Neural progenitor cell (in vitro differentiated cells): ENCODE data around the gene HTR7. TPM values are rescaled to one million over a fixed set of nuclear protein-coding genes. Genes with fewer than 3 reads are reported as not detected.
A peak's percentile ranks its signal among the peaks of the same experiment; 100 is the strongest.

Experiments used
- DNase-seq: peaks from one replicate; pipeline ENCODE4 v3.0.0-alpha.2; 2016; ENCODE audit warnings: low spot score
- H2AFZ ChIP-seq: fragments of 200-600 bp; sonication (generic); replicated peaks from 2 replicates; pipeline ENCODE4 v1.6.1; 2016; ENCODE audit warnings: antibody characterized with exemption
- H3F3A ChIP-seq: fragments of 200-600 bp; sonication (generic); 2 replicates; pipeline ENCODE4 v1.6.1; 2016; ENCODE audit warnings: antibody characterized with exemption, low read depth
- H3K27ac ChIP-seq: fragments of 200-600 bp; sonication (generic); 2 replicates; pipeline ENCODE4 v1.5.1; 2016; ENCODE audit warnings: mild to moderate bottlenecking
- H3K27me3 ChIP-seq: fragments of 200-600 bp; sonication (generic); 2 replicates; pipeline ENCODE4 v1.6.1; 2016; ENCODE audit warnings: mild to moderate bottlenecking, moderate library complexity
- H3K36me3 ChIP-seq: fragments of 200-600 bp; sonication (generic); 2 replicates; pipeline ENCODE4 v1.5.1; 2016
- H3K4me1 ChIP-seq: fragments of 200-600 bp; sonication (generic); 2 replicates; pipeline ENCODE4 v1.6.1; 2016; ENCODE audit warnings: mixed run types
- H3K4me2 ChIP-seq: fragments of 200-600 bp; sonication (generic); 2 replicates; pipeline ENCODE4 v1.6.1; 2016
- H3K4me3 ChIP-seq: fragments of 200-600 bp; sonication (generic); 2 replicates; pipeline ENCODE4 v1.5.1; 2016
- H3K79me2 ChIP-seq: fragments of 200-600 bp; sonication (generic); 2 replicates; pipeline ENCODE4 v1.6.1; 2016; ENCODE audit warnings: low read depth
- H3K9ac ChIP-seq: fragments of 200-600 bp; sonication (generic); 2 replicates; pipeline ENCODE4 v1.6.1; 2016
- H3K9me3 ChIP-seq: fragments of 200-600 bp; sonication (generic); 2 replicates; pipeline ENCODE4 v1.5.1; 2016; ENCODE audit warnings: low read depth
- H4K20me1 ChIP-seq: fragments of 200-600 bp; sonication (generic); 2 replicates; pipeline ENCODE4 v1.6.1; 2016; ENCODE audit warnings: low read depth
- H3K27ac Mint-ChIP-seq: 3 replicates; pipeline ENCODE4 v1.8.0; 2021; ENCODE audit warnings: mixed read lengths
- H3K27me3 Mint-ChIP-seq: 2 replicates; pipeline ENCODE4 v1.8.0; 2022; ENCODE audit warnings: low read depth, mild to moderate bottlenecking, inconsistent platforms, moderate library complexity, mixed read lengths; ENCODE audit not compliant: insufficient read depth
- H3K36me3 Mint-ChIP-seq: 3 replicates; pipeline ENCODE4 v1.8.0; 2021; ENCODE audit warnings: mixed read lengths
- H3K4me1 Mint-ChIP-seq: 3 replicates; pipeline ENCODE4 v1.8.0; 2021; ENCODE audit warnings: mixed read lengths
- H3K4me3 Mint-ChIP-seq: 3 replicates; pipeline ENCODE4 v1.8.0; 2021; ENCODE audit warnings: mild to moderate bottlenecking, moderate library complexity, mixed read lengths
- H3K9me3 Mint-ChIP-seq: 3 replicates; pipeline ENCODE4 v1.8.0; 2020; ENCODE audit warnings: mixed read lengths
- CTCF ChIP-seq: fragments of 200-600 bp; sonication (generic); IDR thresholded peaks from 2 replicates; pipeline ENCODE4 v1.5.1; 2017; ENCODE audit warnings: antibody characterized with exemption, mild to moderate bottlenecking
- EZH2 ChIP-seq: fragments of 200-600 bp; sonication (generic); IDR thresholded peaks from 2 replicates; pipeline ENCODE4 v1.6.1; 2017; ENCODE audit warnings: antibody characterized with exemption, mild to moderate bottlenecking, moderate library complexity
- EZH2phosphoT487 ChIP-seq: fragments of 200-600 bp; sonication (generic); IDR thresholded peaks from 2 replicates; pipeline ENCODE4 v1.6.1; 2017; ENCODE audit warnings: antibody characterized with exemption
- total RNA-seq: library from RNA; depleted of rRNA; stranded (reverse); fragments of >200 nt; gene quantifications from 2 replicates; pipeline ENCODE4 v1.2.3, GENCODE V29; 2015; ENCODE audit warnings: low replicate concordance

Gene HTR7
- total RNA-seq, 1 donor from 2014 or later = not detected

DNA sequence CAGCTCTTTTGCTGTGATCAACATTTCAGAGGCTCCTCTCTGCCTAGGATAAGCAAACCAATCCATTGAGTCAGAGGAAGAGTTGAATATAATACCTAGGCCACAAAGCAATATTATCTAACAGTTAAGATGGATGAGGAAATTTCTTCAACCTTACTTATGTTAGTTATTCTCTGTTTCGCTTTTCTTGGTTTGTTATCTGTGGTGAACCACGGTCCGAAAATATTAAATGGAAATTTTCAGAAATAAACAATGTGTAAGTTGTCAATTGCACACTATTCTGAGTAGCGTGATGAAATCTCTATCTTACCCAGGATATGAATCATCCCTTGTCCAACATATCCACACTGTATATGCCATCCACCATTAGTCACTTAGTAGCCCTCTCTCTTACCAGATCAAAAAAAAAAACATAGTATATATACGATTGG lies 1.5 kb upstream of the HTR7 start:
- H3K27me3 Mint-ChIP-seq = peaks cover 23% of the 10 kb centered on the region
- Histone ChIP-seq H2AFZ (no peak overlapping the region), H3K4me3 (no peak overlapping the region), H4K20me1 (no peaks in the 10 kb centered on the region), H3K4me2 (no peak overlapping the region), H3K9me3 (no peaks in the 10 kb centered on the region), H3K9ac (no peak overlapping the region), H3K36me3 (no peaks in the 10 kb centered on the region), H3K4me1 (no peaks in the 10 kb centered on the region), H3K79me2 (no peaks in the 10 kb centered on the region), H3K27me3 (peaks cover 57% of the 10 kb centered on the region), H3K27ac (no peak overlapping the region), H3F3A (peaks cover 11% of the 10 kb centered on the region)
- no peak overlapping the region for H3K27ac Mint-ChIP-seq
- TF ChIP-seq CTCF (no peak), EZH2 (no peak)
- DNase-seq = no peak
- no peaks in the 10 kb centered on the region for H3K36me3 Mint-ChIP-seq
- H3K9me3 Mint-ChIP-seq = no peaks in the 10 kb centered on the region
- H3K4me1 Mint-ChIP-seq = peaks cover 7% of the 10 kb centered on the region
- peak overlapping the region; percentile 90 for H3K4me3 Mint-ChIP-seq

- no peaks in the 10 kb centered on the region for H3K9me3 Mint-ChIP-seq
These were observed 676 bp upstream of the HTR7 start for GRCh38 chr10:90858461-90858968.

GRCh38 chr10:90856964-90857634 lies 740 bp downstream of the HTR7 start:
- H3K36me3 Mint-ChIP-seq = no peaks in the 10 kb centered on the region
- no peaks in the 10 kb centered on the region for H4K20me1 ChIP-seq
- no peaks in the 10 kb centered on the region for H3K79me2 ChIP-seq
- DNase-seq = peak; percentile 32
- peak overlapping the region; percentile 84 for H3K4me3 ChIP-seq
- peak overlapping the region; percentile 93 for H3K4me2 ChIP-seq
- peaks cover 2% of the 10 kb centered on the region for H3K9me3 Mint-ChIP-seq
- H3K4me1 Mint-ChIP-seq = peaks cover 7% of the 10 kb centered on the region
- TF ChIP-seq EZH2 = peak; percentile 88
- no peak for TF ChIP-seq CTCF
- peak; percentile 66 for TF ChIP-seq EZH2phosphoT487
- no peaks in the 10 kb centered on the region for H3K9me3 ChIP-seq
- peaks cover 11% of the 10 kb centered on the region for H3F3A ChIP-seq
- H3K27me3 ChIP-seq = peaks cover 57% of the 10 kb centered on the region
- H3K4me1 ChIP-seq = no peaks in the 10 kb centered on the region
- no peak overlapping the region for H3K27ac ChIP-seq
- H3K4me3 Mint-ChIP-seq = peak overlapping the region; percentile 93
- H3K27me3 Mint-ChIP-seq = peaks cover 25% of the 10 kb centered on the region
- peak overlapping the region; percentile 91 for H2AFZ ChIP-seq
- H3K27ac Mint-ChIP-seq = no peak overlapping the region
- no peaks in the 10 kb centered on the region for H3K36me3 ChIP-seq
- no peak overlapping the region for H3K9ac ChIP-seq

More at GRCh38 chr10:90858461-90858968, 676 bp upstream of the HTR7 start:
- H3K27me3 Mint-ChIP-seq = peaks cover 25% of the 10 kb centered on the region
- Histone ChIP-seq H3F3A (peaks cover 11% of the 10 kb centered on the region), H2AFZ (peak overlapping the region; percentile 94), H3K27me3 (peaks cover 57% of the 10 kb centered on the region), H3K4me1 (no peaks in the 10 kb centered on the region), H3K9me3 (no peaks in the 10 kb centered on the region), H3K4me3 (peak overlapping the region; percentile 84), H3K79me2 (no peaks in the 10 kb centered on the region), H3K36me3 (no peaks in the 10 kb centered on the region), H3K27ac (no peak overlapping the region), H4K20me1 (no peaks in the 10 kb centered on the region), H3K4me2 (peak overlapping the region; percentile 93), H3K9ac (no peak overlapping the region)
- H3K4me3 Mint-ChIP-seq = peak overlapping the region; percentile 90
- TF ChIP-seq CTCF = no peak
- no peak for TF ChIP-seq EZH2phosphoT487
- TF ChIP-seq EZH2 = no peak
- DNase-seq = peak; percentile 9
- peaks cover 7% of the 10 kb centered on the region for H3K4me1 Mint-ChIP-seq
- no peaks in the 10 kb centered on the region for H3K36me3 Mint-ChIP-seq
- H3K27ac Mint-ChIP-seq = no peak overlapping the region
